Osteoblast (primary cell): ENCODE measurements around the gene INAFM2. TPM values are rescaled to one million over a fixed set of nuclear protein-coding genes. Genes with fewer than 3 reads are reported as not detected.

Experiments
- DNase-seq: peaks from one replicate; pipeline ENCODE4 v3.0.0; 2011; ENCODE audit warnings: low spot score, mixed read lengths; ENCODE audit not compliant: insufficient read length; ENCODE audit errors: missing footprints
- H2AFZ ChIP-seq: 2 replicates; pipeline ENCODE4 v1.6.0; 2011; ENCODE audit warnings: mild to moderate bottlenecking, low read length
- H3K27ac ChIP-seq: 2 replicates; pipeline ENCODE4 v1.5.1; 2011; ENCODE audit warnings: mild to moderate bottlenecking, low read depth, low read length, moderate library complexity
- H3K27me3 ChIP-seq: 2 replicates; pipeline ENCODE4 v1.6.0; 2012; ENCODE audit warnings: mild to moderate bottlenecking, control low read depth, inconsistent platforms, low read length, moderate library complexity; ENCODE audit not compliant: insufficient read depth
- H3K36me3 ChIP-seq: 2 replicates; pipeline ENCODE4 v1.5.1; 2011; ENCODE audit warnings: mild to moderate bottlenecking, low read length, control low read depth, moderate library complexity; ENCODE audit not compliant: insufficient read depth
- H3K4me1 ChIP-seq: 2 replicates; pipeline ENCODE4 v1.5.1; 2011; ENCODE audit warnings: mild to moderate bottlenecking, low read length, control low read depth, moderate library complexity; ENCODE audit not compliant: insufficient read depth
- H3K4me2 ChIP-seq: 2 replicates; pipeline ENCODE4 v1.6.0; 2011; ENCODE audit warnings: mild to moderate bottlenecking, low read length; ENCODE audit not compliant: insufficient read depth
- H3K4me3 ChIP-seq: fragments of 200-600 bp; sonication (generic); 3 replicates; pipeline ENCODE4 v1.5.1; 2012; ENCODE audit warnings: mild to moderate bottlenecking, low read length, inconsistent platforms; ENCODE audit not compliant: insufficient read depth
- H3K79me2 ChIP-seq: 2 replicates; pipeline ENCODE4 v1.6.0; 2012; ENCODE audit warnings: mild to moderate bottlenecking, low read length, control low read depth, inconsistent platforms; ENCODE audit not compliant: insufficient read depth
- H3K9me3 ChIP-seq: 2 replicates; pipeline ENCODE4 v1.5.1; 2011; ENCODE audit warnings: low read depth, low read length, control low read depth
- H4K20me1 ChIP-seq: 2 replicates; pipeline ENCODE4 v1.6.0; 2012; ENCODE audit warnings: mild to moderate bottlenecking, low read length, control low read depth; ENCODE audit not compliant: insufficient read depth
- CTCF ChIP-seq: IDR thresholded peaks from 2 replicates; pipeline ENCODE4 v1.5.1; 2011; ENCODE audit warnings: mild to moderate bottlenecking, low read depth, low read length, moderate library complexity; ENCODE audit errors: extremely low read depth
- total RNA-seq: library from RNA; depleted of rRNA; stranded (reverse); fragments of >200 nt; gene quantifications from 2 replicates; pipeline ENCODE4 v1.2.3, GENCODE V29; 2012

Gene INAFM2
- total RNA-seq, 1 donor, result 17.7 TPM

- Histone ChIP-seq H4K20me1 (no peaks in the 10 kb centered on the region), H3K36me3 (no peaks in the 10 kb centered on the region), H3K4me3 (peak overlapping the region; percentile 16), H3K27ac (no peak overlapping the region), H2AFZ (peak overlapping the region; percentile 62), H3K4me1 (peaks cover 12% of the 10 kb centered on the region), H3K4me2 (peak overlapping the region; percentile 43), H3K27me3 (peaks cover 9% of the 10 kb centered on the region), H3K9me3 (no peaks in the 10 kb centered on the region), H3K79me2 (no peaks in the 10 kb centered on the region)
- TF ChIP-seq CTCF, result peak; percentile 69
- peak; percentile 98 for DNase-seq
Measured at GRCh38 chr15:40354408-40355171, 31.1 kb downstream of the INAFM2 start.

- peak; percentile 76 for DNase-seq
- Histone ChIP-seq H3K9me3 (no peaks in the 10 kb centered on the region), H3K4me2 (no peak overlapping the region), H3K4me1 (peaks cover 12% of the 10 kb centered on the region), H4K20me1 (no peaks in the 10 kb centered on the region), H3K27me3 (peaks cover 9% of the 10 kb centered on the region), H3K79me2 (no peaks in the 10 kb centered on the region), H3K4me3 (no peak overlapping the region), H3K36me3 (no peaks in the 10 kb centered on the region), H2AFZ (no peak overlapping the region), H3K27ac (no peak overlapping the region)
- TF ChIP-seq CTCF, result no peak
Measured at GRCh38 chr15:40355976-40356585, 32.6 kb downstream of the INAFM2 start.

GRCh38 chr15:40357246-40357645 is 33.8 kb downstream of the INAFM2 start:
- Histone ChIP-seq H2AFZ (no peak overlapping the region), H3K4me1 (peaks cover 12% of the 10 kb centered on the region), H3K27ac (no peak overlapping the region), H3K79me2 (no peaks in the 10 kb centered on the region), H3K4me2 (peak overlapping the region; percentile 93), H3K9me3 (no peaks in the 10 kb centered on the region), H3K36me3 (no peaks in the 10 kb centered on the region), H3K27me3 (peaks cover 14% of the 10 kb centered on the region), H3K4me3 (no peak overlapping the region), H4K20me1 (no peaks in the 10 kb centered on the region)
- peak; percentile 75 for DNase-seq
- TF ChIP-seq CTCF, result no peak

- peak; percentile 100 for DNase-seq
- Histone ChIP-seq H3K4me1 (peaks cover 12% of the 10 kb centered on the region), H3K36me3 (no peaks in the 10 kb centered on the region), H3K27ac (no peak within 1 kb of the TSS), H3K79me2 (no peaks in the 10 kb centered on the region), H3K9me3 (no peaks in the 10 kb centered on the region), H2AFZ (peak within 1 kb of the TSS; percentile 99), H3K4me2 (peak within 1 kb of the TSS; percentile 93), H4K20me1 (no peaks in the 10 kb centered on the region), H3K4me3 (peak within 1 kb of the TSS; percentile 75), H3K27me3 (peaks cover 14% of the 10 kb centered on the region)
- no peak for TF ChIP-seq CTCF
Measured at GRCh38 chr15:40357723-40358470, 34.4 kb downstream of the INAFM2 start, which contains the start of gene DISP2. Gene DISP2 (plus strand): TSS chr15:40358219. CDS start chr15:40358322, 103 bp downstream.
